AG10803 (cell line): Measurements from ENCODE around the gene ACYP2.

ENCODE experiments used
- DNase-seq: peaks from one replicate; pipeline ENCODE4 v3.0.0; 2010; ENCODE audit warnings: low read depth
- H3K4me3 ChIP-seq: 2 replicates; pipeline ENCODE4 v1.5.1; 2011; ENCODE audit warnings: mild to moderate bottlenecking, low read length, control low read depth
- TF ChIP-seq, protein P1 (sequence below): conservative IDR thresholded peaks from 2 replicates; pipeline ENCODE4 v1.5.1; 2011; ENCODE audit warnings: mild to moderate bottlenecking, low read length, control low read depth, inconsistent platforms

Gene ACYP2

GRCh38 chr2:54247115-54247514 lies 131.7 kb downstream of the ACYP2 start:
- TF ChIP-seq, protein P1, sequence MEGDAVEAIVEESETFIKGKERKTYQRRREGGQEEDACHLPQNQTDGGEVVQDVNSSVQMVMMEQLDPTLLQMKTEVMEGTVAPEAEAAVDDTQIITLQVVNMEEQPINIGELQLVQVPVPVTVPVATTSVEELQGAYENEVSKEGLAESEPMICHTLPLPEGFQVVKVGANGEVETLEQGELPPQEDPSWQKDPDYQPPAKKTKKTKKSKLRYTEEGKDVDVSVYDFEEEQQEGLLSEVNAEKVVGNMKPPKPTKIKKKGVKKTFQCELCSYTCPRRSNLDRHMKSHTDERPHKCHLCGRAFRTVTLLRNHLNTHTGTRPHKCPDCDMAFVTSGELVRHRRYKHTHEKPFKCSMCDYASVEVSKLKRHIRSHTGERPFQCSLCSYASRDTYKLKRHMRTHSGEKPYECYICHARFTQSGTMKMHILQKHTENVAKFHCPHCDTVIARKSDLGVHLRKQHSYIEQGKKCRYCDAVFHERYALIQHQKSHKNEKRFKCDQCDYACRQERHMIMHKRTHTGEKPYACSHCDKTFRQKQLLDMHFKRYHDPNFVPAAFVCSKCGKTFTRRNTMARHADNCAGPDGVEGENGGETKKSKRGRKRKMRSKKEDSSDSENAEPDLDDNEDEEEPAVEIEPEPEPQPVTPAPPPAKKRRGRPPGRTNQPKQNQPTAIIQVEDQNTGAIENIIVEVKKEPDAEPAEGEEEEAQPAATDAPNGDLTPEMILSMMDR, result no peak
- DNase-seq, result no peak
- H3K4me3 ChIP-seq, result no peak overlapping the region

- H3K4me3 ChIP-seq, result no peak overlapping the region
- TF ChIP-seq, protein P1, result no peak
- DNase-seq, result no peak
These were observed 134.2 kb downstream of the ACYP2 start for GRCh38 chr2:54249629-54250028.

DNA sequence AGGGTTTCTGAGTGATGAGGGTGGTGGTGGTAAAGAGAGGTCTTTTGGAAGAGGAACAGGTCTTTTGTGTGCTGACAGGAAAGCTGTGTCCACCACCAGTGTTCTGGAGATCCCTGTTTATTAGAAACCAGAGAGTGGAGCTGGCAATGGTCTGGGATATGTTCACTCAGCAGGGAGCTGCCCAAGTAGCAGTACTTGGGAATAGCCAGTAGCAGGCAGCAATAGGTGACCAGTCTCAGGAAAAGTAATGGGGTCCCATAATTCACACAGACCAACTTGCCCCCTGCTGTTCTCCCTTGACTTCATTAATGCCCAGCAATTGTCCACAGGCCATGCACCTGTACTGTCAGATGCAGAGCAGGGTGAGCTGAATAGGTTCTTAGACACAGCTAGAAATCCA lies 138.8 kb downstream of the ACYP2 start:
- DNase-seq, result no peak
- H3K4me3 ChIP-seq, result no peak overlapping the region
- TF ChIP-seq, protein P1, result no peak

GRCh38 chr2:54255230-54256090 lies 140.0 kb downstream of the ACYP2 start:
- DNase-seq, result no peak
- TF ChIP-seq, protein P1, result no peak
- no peak overlapping the region for H3K4me3 ChIP-seq

DNA sequence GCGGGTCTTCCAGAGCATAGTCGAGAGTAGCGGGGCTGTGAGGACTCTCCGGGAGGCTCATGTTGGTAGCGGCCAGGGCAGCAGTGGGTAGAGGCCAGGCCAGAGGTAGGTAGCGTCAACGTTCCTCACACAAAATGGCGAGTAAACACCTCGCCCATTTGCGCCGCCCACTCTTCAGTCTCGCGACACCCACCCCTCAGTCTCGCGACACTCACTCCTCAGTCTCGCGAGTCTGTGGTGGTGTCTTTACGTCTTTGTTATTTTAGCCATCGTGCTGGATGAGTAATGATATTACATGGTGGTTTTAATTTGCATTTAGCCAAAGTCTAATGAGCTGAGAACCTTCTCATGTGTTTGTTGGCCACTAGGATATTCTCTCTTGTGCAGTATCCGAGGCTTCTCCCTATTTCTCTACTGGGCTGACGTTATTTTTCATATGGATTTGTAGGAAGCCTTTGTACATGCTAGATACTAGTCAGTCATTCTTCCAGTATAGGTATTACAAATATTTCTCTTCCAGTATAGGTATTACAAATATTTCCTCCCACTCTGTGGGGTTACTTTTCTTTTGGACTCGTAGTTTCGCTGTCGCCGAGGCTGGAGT lies 140.8 kb downstream of the ACYP2 start, which contains the start of gene TSPYL6:
TSS of gene TSPYL6 (minus strand) at position 139 of the 604 bp plus-strand sequence. CDS start at position 61, 78 bp downstream.
- no peak within 1 kb of the TSS for H3K4me3 ChIP-seq
- TF ChIP-seq, protein P1, result no peak
- no peak for DNase-seq

GRCh38 chr2:54258166-54258565 lies 142.8 kb downstream of the ACYP2 start:
- DNase-seq, result peak; percentile 25
- TF ChIP-seq, protein P1, result no peak
- H3K4me3 ChIP-seq, result no peak overlapping the region
